Measurements from ENCODE around the gene HIVEP2.

The HIVEP2 gene

DNA sequence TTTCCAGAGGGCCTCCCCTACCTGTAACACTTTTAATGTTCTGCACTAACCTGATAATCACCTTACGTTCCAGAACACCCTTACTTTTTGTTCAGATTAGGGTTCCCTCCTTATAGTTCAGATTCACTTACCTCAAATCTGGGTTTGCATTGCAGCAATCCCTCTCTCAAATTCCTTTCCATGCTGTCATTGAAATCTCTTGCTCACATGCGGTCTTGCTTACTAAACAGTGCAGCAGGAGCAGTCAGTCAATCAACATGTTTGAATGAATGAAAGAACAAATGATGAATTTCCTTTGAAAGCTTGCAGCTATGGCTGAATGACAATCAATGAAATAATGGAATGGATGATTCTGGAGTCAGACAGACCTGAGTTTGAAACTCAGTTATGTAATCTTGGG lies 200.1 kb downstream of the HIVEP2 start:
- in situ Hi-C loops (cut with MboI; ENCODE audit: low sequenced_read_pairs), result no loop called here

DNA sequence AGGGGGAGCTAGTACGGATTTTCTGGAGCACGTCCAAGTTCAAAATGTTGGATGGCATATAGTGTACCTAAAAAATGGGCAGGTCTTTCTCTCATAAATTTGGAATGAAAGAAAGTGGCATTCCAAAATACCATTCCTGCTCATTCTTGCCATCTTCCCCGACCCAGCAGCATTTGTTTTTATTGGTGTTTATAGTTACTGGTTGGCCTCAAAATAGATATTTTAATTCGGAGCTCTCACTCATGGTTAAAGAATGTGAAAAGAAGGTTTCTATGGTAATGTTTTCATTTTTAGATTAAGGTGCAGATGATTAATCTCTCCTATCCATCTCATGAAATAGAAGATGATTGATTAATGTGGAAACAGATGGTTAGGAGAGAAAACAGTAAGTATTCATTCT lies 204.5 kb downstream of the HIVEP2 start:
- in situ Hi-C loops (cut with MboI; ENCODE audit: low sequenced_read_pairs), result no loop called here

GRCh38 chr6:142738731-142739130 lies 206.2 kb downstream of the HIVEP2 start:
- in situ Hi-C loops (cut with MboI; ENCODE audit: low sequenced_read_pairs), result no loop called here

DNA sequence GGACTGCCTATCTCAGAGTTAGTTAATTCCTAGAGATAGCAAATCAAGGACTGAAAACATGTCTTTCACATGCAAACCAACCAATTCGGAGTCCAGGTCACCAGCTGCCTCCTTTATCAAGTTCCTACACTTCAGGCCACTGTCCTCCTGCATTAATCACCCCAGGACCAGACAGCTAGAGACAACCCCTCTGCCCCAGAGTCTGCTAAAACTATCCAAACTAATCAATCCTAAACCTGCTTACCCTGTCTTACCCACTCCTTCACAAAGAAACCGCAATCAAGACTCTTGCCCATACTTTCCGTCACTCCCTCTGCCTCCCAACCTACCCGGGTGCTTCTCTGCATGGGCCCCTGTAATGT lies 207.0 kb downstream of the HIVEP2 start:
- in situ Hi-C loops (cut with MboI; ENCODE audit: low sequenced_read_pairs), result no loop called here

- in situ Hi-C loops (cut with MboI; ENCODE audit: low sequenced_read_pairs), result no loop called here
Observed at GRCh38 chr6:142737368-142738034, 207.5 kb downstream of the HIVEP2 start.

DNA sequence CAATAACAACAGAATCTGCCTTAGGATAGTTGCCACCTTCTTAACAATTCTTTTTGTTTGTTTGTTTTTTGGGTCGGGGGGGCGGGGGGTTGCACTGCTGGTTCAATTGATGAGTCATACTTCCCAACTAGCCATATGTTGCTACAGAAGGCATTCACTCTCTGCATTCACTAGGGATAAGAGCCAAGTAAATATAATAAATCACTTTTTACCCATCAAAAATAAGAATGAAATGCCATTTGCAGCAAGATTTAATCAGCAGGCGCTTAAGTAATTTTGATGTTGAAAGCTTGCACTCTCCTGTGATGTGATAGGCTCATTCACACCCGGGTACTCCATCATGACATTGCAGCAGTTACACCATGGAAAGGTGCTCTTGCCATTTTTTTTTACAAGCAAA lies 209.8 kb downstream of the HIVEP2 start:
- in situ Hi-C loops (cut with MboI; ENCODE audit: low sequenced_read_pairs), result no loop called here

DNA sequence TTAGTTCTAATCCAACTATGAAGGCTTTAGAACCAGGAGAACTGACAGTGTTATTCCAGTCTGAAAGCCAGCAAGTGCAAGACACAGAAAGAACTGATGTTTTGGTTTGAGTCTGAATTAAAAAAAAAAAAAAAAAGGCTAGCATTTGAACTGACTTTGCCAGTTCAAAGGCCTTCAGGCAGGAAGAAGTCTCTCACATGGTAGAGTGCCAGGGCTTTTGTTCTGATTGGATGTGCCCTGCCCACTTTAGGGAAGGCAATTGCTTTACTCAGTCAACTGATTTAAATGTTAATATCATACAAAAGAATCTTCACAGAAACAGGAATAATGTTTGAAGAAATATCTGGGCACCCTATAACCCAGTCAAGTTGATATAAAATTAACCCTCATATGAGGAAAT lies 212.2 kb downstream of the HIVEP2 start:
- in situ Hi-C loops (cut with MboI; ENCODE audit: low sequenced_read_pairs), result no loop called here

DNA sequence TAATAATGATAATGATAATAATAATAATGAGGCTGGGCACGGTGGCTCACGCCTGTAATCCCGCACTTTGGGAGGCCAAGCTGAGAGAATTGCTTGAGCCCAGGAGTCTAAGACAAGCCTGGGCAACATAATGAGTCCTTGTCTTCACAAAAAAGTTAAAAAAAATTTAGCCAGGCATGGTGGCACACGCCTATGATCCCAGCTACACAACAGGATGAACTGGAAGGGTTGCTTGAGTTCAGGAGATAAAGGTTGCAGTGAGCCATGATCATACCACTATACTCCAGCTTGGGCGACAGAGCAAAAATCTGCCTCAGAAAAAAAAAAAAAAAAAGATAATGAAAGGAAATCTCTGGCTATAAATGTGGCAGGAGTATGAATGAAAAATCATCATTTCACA lies 213.4 kb downstream of the HIVEP2 start:
- in situ Hi-C loops (cut with MboI; ENCODE audit: low sequenced_read_pairs), result no loop called here

DNA sequence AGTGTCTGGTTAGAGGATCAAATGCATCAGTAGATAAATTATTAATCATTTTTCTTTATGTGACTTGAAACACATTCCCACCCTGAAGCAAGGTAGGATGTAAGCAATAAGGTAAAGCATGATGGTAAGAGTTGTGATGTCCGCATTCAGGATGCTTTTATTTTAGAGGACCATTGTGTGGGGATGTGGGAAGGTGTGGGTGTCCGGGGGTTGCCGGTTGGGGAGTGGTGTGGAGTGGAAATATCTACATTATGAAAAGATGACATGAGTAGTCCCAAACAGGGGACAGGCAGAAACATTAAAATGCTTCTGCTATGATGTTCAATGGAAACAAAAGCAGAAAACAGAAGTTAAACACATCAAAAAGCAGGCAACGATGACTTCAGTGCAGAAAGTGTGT lies 215.4 kb downstream of the HIVEP2 start:
- in situ Hi-C loops (cut with MboI; ENCODE audit: low sequenced_read_pairs), result no loop called here

GRCh38 chr6:142728910-142729481 lies 216.0 kb downstream of the HIVEP2 start:
- in situ Hi-C loops (cut with MboI; ENCODE audit: low sequenced_read_pairs), result no loop called here

DNA sequence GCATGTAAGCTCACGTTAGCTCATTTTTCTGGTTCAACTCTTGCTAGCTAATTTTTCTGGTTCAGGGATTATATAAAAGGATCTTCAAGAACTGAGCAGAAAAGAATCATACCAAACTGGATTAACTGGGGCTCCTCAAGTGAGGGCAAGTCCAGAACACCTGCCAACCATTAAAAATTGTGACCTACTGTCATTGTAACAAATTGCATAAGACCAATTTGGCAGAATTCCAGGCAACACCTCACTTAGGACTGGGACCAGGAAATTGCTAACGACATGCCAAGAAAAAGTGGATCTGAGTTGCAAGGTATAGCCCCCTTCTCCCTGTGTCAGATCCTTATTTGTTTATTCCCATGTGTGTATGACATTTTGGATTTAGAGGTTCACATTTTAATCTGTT lies 216.6 kb downstream of the HIVEP2 start:
- in situ Hi-C loops (cut with MboI; ENCODE audit: low sequenced_read_pairs), result no loop called here

DNA sequence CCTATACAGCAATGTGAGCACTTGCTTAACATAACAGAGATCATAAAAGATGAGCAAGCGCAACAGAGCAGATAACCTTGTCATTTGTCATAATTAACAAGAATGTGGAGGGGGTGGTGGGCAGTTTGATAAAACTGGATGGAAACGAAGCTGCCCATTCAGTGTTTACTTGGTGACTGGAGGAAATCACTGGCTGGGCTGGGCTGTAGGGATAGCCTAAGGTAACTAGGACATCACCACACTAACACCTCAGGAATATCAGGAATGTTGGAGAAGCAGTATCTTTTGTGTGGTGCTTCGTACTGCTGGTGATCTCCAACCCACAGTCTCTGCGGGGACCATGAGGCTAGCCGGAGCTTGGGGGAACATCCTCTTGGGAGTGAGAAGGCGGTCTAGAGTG lies 218.4 kb downstream of the HIVEP2 start:
- in situ Hi-C loops (cut with MboI; ENCODE audit: low sequenced_read_pairs), result no loop called here

- in situ Hi-C loops (cut with MboI; ENCODE audit: low sequenced_read_pairs), result no loop called here
Observed at GRCh38 chr6:142725024-142725770, 219.8 kb downstream of the HIVEP2 start.

GRCh38 chr6:142722841-142723240 lies 222.1 kb downstream of the HIVEP2 start:
- in situ Hi-C loops (cut with MboI; ENCODE audit: low sequenced_read_pairs), result no loop called here

DNA sequence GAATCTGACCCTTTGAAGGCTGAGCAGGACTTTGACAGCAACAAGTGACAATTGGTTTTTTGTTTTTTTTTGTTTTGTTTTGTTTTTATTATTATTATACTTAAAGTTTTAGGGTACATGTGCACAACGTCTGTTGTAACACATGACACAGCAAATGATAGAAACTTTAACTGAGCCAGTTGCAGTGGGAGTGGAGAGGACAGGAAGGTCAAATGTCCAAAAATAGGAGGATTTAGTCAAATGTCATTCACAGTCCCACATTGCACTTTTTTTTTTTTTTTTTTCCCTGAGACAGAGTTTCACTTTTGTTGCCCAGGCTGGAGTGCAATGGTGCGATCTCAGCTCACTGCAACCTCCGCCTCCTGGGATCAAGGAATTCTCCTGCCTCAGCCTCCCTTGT lies 223.0 kb downstream of the HIVEP2 start:
- in situ Hi-C loops (cut with MboI; ENCODE audit: low sequenced_read_pairs), result no loop called here

DNA sequence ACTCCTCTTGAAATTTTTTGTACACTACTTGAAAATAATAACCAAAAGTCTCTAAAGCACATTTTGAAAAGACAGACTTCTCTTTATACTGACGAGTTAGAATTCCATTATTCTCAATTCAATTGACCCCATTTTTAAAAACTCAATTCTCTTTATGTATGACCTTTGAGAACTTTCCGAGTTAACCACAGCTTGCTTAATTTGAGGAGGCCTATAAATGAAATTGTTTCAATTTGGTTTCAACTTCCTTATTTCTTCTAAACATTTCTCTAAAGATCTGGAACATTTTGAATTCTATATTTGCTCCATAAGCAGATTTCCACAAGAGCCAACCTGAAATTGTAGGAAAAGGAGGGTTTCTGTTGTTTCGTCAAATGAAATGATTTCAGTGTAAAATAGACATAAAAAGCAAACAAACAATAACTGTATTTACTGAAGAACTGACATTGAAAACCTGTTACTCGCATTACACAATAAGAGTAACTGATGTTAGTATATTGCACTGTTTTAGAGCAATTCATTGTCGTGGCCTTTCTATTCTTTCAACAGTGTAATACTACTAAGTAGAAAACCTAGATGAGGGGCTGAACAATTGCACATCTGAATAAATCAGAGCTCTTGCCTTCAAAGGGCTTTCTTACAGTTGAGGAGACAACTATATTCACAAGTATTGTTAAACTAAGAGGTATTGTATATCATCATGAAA lies 223.6 kb downstream of the HIVEP2 start:
- in situ Hi-C loops (cut with MboI; ENCODE audit: low sequenced_read_pairs), result no loop called here

DNA sequence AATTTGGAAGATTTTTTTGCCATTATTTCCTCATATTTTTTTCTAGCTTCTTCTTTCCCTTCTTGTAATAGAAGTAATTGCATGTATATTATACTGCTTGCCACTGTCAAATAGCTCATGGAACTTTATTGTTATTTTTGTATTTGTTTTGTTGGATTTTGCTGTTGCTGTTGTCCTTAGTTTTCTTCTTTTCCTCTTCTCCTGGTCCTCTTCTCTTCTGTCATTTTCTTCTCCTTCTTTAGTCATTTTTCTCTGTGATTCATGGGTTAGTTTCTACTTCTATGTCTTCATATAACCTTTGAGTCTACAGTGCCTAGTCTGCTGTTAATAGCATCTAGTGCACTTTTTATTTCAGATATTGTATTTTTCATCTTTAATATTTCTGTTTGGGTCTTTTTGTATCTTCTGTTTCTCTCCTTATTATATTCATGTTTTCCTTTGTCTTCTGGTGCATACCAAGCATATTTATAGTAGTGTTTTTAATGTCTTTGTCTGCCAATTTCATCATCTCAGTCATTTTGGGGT lies 226.2 kb downstream of the HIVEP2 start:
- in situ Hi-C loops (cut with MboI; ENCODE audit: low sequenced_read_pairs), result no loop called here

GRCh38 chr6:142716097-142716496 lies 228.9 kb downstream of the HIVEP2 start:
- in situ Hi-C loops (cut with MboI; ENCODE audit: low sequenced_read_pairs), result no loop called here

GRCh38 chr6:142714951-142715785 lies 229.8 kb downstream of the HIVEP2 start:
- in situ Hi-C loops (cut with MboI; ENCODE audit: low sequenced_read_pairs), result no loop called here

DNA sequence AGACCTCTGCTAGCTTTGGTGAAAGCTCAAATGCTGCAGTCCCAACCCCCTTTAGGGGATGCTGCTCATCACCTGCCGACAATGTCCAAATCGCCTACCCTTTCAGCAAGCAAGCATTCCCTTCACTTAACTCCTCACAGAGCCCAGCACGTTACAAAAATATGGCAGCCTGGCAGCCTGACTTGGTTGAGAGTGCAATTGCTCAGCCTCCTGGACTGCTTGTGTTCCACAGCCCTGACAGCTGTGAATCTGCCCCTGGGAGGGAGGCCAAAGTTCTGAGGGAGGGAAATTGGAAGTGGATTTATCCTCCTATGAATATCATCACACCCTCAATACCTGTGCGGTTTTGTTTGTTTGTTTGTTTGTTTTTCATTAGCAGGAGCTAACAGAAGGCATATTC lies 231.0 kb downstream of the HIVEP2 start:
- in situ Hi-C loops (cut with MboI; ENCODE audit: low sequenced_read_pairs), result no loop called here

DNA sequence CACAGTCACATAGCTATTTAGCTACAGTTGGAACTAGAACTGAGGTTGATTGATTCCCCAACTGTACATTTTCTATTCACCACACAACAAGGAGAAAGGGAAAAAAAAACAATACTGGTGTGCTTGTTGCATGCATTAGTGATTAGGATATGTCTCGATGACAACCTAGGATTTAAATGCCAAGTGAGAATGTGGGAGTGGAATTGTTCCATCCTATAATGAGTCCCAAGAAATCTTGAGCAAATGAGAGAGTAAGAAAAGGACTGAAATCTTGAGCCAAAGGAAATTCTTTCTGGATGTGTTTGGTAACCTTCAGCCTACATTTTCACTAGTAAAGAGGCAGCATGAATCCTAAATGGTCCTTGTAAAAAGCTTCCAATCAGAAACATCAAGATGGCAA lies 232.7 kb downstream of the HIVEP2 start:
- in situ Hi-C loops (cut with MboI; ENCODE audit: low sequenced_read_pairs), result no loop called here

All from HL-60/S4 treated with phorbol 12-myristate 13-acetate at 8.2 ng/mL for 4 days and 3 days (cell line).